GM19468 (cell line): ENCODE measurements around the gene IER3IP1.
"Not testable (repeated sequence)": the region's sequence is repeated elsewhere in the genome, so short reads cannot be mapped to it uniquely, and the experiment has no call there.

Experiments used
- ATAC-seq: cut with Tn5 transposase; IDR thresholded peaks from one replicate; pipeline ENCODE4 v1.9.1; 2021; ENCODE audit warnings: mild to moderate bottlenecking, moderate library complexity, moderate number of reproducible peaks; ENCODE audit not compliant: unreplicated experiment; ENCODE audit errors: extremely low read depth

The IER3IP1 gene, protein sequence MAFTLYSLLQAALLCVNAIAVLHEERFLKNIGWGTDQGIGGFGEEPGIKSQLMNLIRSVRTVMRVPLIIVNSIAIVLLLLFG

DNA sequence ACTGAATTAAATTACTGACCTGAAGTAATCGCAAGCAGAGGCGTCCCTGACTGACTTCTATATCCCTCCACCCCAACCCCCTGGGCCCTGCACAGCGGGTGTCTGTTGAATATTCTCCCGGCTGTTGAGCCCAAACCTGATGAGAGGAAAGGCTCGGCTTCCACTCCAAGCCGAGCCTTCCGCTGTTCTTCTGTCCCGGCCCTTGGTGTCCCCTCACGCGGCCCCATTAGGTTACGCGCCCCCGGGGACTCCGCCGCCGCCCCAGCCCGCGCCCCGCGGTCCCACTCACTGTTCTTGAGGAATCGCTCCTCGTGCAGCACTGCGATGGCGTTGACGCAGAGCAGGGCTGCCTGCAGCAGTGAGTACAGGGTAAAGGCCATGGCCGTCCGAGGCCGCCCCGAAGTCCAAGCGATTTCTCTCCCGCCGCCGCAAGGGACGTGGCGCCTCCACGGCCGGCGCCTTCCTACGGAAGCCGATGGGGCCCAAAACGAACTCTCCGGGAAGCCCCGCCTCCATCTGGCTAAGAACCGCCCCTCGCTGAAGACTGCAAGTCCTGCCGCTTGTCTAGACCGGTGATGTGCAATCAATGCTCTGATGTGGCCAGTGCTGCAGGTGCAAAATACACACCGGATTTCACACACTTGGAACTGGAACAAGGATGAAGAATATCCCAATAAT is at the start of gene IER3IP1:
Gene IER3IP1 (minus strand): TSS at position 467 of the 678 bp plus-strand sequence. CDS start 87 bp downstream, at position 380.
- peak; percentile 64 for ATAC-seq

DNA sequence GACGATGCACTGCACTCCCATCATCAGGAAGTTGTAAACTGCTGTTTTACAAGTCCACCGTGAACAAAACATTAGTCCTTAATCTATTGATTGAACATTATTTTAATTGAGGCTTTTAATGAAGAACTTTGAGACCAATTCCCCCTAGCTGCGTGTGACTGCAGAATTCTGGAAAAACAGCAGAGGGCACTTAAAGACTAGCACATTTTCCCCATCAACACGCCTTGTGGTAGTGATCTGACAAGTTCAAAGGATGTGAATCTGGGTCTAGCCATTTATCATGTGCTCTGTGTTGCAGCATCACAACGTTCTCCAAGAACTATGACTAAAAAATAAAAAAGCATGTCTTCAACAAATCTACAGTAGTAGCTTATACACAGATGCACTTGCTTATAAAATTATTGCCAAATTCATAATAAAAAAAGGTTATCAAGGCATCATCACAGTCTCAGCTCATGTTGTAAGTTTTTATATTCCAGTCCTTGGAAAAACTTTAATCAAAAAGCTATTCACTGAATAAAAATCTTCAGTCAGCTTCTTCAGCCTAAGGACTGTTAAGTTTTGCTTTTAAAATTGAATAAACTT is 39.5 kb upstream of the IER3IP1 start:
- ATAC-seq: no peak

DNA sequence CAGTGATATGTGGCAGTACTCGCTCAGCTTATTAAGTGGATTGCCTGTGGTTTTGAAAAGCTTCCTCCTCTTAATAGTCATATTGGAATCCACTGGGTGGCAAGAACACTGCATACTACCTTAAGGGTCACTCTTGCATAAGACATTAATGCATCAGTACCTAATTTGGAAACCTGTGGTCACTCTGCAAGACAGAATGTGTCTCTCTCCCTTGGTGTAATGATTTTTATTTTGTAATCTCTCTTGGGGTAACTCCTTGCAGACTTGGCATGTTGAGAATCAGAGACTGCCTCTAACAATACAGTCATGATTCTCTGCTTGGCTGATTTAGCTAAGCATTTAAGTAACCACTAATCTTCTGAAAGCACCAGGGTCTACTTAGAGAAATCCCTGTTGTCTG is 33.0 kb upstream of the IER3IP1 start:
- no peak for ATAC-seq

DNA sequence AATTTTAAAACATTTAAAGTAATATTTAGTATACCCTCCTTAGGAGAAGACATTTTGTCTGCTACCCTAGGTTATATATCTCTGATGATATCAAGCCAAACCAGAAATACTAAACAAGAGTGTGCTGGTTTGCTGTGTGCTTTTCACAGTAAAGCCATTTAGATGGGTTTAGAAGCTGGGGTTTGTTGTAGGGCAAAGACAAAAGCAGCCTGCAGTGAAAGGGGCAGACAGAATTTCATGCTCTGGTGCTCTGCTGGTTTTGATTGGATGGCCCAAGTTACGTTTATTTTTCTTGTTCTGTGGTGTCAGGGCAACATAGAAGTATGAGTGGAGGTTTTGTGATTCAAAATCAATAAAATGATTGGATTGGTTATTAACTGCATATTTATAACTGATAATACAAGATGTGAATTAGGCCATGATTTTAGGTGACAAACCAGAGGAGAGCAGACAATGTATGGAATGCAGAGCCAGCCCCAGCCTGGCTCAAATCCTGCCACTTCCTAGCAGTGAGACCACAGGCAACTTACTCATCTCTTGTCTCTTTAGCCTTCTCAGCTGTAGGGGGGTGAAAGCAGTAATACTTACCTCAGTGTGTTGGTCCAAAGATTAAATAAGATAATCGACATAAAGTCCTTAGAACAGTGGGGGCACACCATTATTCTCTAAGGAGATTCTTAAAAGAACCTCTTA is 30.9 kb upstream of the IER3IP1 start:
- ATAC-seq: no peak

DNA sequence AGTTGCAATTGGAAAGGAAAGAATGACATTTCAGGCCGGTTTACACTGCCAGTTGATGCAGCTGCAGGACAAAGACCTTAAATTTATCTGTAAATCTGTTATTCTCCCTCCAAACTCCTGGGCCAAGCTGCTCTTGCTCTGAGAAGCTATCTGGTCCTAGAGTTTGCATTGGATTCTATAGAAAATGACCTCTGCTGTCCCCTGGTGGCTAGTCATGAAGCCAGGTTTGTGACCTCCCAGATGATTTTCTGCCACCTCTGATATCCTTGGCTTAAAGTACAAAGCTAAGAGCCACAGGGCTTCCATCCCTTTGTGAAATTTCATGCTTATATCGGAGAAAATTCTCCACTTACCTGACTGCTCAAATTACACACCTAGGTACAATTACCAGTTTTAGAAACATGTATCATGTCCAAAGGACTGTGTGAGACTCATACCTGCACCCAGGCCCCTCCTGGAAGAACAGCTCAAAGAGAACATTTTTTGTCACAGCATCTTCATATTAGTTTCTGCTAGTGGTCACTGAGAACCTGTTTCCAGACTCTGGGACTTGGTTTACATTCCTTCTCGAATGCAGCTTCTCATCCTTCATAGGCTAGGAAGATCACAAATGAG is 28.9 kb upstream of the IER3IP1 start:
- ATAC-seq: no peak

DNA sequence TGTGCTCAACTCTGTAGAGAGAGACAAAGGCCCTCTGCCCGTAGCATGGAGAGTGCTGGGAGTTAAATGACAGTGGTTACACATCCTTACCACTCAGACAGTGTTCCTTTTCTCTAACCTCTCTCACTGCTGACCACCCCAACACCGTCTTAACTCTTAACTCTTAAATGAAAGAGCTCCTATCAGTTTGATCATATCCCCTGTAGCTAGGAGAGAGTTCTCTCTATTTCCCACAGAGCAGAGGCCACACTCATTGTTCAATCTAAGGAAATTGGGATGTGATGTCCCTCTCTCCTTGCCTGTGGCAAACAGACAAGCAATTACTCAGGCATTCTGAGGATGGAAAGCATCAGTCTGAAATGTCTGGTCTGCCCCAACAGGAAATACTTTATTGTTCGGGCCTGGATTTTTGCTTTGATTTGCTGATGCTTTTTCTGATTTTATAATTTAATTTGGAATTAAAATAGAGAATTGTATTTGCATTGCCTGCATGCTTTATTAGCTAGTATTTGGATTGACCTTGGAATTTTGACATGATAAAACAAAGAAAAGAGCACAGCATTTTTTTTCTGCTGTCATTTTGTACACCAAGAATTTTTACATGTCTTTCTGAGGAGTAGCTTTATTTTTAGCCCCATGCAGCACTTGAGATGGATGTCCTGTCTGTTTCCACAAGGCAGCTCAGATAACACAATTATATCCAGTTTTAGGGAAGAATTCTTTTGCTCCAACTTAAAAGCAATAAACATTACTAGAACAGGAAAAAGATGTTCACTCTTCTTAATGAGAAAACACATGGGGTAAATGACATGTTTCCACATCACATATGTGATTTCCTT is 27.7 kb upstream of the IER3IP1 start:
- no peak for ATAC-seq

DNA sequence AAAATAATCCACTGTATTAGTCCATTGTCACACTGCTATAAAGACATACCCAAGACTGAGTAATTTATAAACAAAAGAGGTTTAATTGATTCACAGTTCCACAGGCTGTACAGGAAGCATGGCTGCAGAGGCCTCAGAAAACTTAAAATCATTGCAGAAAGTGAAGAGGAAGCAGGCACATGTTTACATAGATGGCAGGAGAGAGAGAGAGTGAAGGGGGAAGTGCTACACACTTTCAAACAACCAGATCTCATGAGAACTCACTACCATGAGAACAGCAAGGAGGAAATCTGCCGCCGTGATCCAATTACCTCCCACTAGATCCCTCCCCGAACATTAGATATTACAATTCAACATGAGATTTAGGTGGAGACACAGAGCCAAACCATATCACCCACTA is 19.8 kb upstream of the IER3IP1 start:
- ATAC-seq: not testable (repeated sequence)

DNA sequence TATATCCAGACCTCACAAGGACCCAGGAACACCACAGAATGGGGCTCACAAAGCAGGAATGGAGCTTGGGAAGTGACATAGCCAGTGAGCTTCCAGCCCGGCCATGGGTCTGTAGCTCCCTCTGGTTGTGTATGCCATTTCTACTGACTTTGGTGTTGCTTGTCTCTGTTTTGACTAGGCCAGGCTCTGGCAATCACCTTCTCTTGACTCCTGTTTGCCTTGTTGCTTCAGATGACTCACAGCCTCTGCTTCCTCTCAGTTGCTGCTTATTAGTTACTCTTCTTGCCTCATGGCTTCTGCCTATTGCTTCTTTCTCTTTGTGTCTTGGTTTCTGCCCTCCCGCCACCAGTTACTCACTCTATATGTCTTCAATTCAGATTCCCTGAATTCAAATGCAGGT is 15.8 kb upstream of the IER3IP1 start:
- ATAC-seq: no peak

DNA sequence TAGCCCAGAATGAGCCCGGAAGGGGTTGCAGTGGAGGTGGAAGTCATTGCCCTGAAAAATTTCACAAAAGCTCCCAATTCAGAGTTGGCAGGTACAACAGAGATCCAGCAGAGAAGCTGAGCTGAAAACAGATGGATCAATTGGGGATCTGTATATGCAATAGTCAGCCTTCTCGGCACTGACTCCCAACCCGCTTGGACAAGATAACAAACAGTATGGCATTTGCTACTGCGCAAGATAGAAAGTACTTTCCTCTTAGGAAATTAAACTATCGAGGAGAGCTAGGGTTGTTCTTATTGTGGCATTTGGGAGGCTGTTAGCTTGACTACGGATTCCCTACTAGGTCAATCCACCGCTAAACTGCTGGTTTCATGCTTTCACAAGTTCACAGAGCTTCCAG is 11.6 kb upstream of the IER3IP1 start:
- no peak for ATAC-seq

DNA sequence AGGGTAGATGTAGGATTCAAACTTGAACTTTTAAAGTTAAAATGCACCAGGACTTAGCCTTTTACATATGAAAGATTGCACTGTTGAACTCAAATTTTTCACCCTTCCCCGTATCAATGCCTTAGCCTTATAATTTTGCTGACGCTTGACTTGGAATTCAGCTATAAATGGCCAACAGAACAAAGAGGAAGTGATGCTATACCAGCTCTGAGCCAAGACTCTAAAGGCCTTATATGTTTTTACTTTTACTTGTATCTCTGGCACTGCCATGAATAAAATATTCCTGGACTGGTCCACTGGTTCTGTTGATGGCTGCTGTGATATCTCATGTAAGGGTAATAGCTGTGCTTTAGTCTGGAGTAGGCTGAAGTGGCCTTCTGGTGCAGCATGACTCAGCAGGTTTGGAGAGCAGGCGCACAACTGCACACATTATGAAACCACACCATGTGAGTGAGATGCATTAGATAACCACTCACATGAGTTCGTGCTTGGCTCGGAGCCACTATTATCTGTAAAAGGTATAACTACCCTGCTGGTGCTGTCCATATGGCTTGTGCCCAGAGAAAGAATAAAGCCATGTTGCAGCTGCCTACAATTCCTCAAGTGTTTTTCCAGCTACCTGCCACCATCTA is 8.4 kb upstream of the IER3IP1 start:
- no peak for ATAC-seq

DNA sequence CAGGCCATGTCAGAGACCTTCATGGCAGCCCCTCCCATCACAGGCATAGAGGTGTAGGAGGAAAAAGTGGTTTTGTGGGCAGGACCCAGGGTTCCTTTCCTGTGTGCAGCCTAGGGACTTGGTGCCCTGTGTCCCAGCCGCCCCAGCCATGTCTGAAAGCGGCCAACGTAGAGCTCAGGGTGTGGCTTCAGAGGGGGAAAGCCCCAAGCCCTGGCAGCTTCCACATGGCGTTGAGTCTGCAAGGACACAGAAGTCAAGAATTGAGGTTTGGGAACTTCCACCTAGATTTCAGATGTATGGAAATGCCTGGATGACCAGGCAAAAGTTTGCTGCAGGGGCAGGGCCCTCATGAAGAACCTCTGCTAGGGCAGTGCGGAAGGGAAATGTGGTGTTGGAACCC is 6.0 kb upstream of the IER3IP1 start:
- ATAC-seq: not testable (repeated sequence)

DNA sequence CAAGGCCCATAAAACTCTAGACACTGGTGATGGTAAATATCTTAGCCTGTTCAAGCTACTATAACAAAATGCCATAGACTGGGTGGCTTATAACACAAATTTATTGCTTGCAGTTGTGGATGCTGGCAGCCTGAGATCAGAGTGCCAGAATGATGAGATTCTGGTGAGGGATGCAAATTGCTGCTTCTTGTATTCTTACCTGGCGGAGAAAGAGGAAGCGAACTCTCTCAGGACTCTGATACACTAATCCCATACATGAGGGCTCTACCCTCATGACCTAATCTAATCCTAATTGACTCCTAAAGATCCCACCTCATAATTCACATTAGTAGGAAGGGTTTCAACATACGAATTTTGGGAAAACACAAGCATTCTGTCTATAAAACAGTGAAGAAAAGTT is 4.6 kb upstream of the IER3IP1 start:
- ATAC-seq: no peak

DNA sequence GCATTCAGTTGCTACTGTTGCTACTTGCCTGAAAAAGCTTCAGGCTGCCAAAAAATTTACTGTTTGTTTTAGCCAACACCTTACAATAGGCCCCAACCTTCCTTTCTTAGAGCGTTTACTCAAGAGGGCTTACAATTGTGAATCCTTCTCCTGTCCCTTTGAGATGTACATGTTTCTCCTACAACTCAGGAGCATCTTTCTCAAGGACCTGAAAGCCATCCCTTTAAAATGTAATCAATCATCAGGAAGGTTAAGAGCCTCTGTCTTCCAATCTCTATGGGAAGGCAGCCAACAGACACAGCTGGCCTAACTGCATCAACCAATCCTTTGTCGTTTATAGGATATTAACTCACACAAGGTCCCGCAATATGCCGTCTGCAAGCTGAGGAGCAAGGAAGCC is 3.4 kb upstream of the IER3IP1 start:
- ATAC-seq: no peak

DNA sequence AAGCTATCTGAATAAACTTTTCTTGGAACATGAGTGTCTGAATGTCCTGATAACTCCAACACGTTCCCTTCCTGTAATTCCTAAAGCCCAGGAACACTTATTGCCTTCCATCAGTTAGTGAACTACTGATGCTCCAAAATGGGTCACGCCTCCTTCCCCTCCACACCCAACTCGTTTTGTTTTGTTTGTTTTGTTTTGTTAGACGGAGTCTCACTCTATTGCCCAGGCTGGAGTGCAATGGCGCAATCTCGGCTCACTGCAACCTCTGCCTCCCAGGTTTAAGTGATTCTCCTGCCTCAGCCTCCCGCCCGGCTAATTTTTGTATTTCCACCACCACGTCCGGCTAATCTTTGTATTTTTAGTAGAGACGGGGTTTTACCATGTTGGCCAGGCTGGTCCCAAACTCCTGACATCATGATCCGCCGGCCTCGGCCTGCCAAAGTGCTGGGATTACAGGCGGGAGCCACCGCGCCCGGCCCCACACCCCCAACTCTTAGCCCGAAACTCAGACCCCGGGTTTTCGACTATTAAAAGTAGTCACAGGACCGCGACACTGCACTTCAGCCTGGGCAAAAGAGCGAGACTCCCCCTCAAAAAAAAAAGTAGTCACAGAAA is 774 bp downstream of the IER3IP1 start:
- no peak for ATAC-seq

DNA sequence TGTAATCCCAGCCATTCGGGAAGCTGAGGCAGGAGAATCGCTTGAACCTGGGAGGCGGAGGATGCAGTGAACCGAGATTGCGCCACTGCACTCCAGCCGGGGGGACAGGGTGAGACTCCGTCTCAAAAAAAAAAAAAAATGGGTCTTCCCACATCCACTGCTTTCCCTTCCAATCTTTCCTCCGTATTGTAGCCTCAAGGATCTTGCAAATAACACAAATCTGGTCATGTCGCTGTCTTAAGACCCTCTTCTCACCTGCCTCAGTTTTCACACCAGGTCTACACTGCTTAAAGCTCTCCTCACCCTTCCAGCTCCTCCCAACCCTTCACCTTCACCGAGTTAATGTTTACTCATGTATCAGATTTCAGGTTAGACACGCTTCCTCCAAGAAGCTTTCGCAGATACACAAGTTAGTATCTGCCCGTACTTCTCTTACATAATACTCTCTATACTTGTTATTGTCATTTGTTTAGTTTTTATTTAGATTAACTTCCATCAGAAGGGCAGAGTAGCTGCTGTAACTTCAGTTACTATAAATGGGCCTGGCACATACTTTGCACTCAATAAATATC is 1.5 kb downstream of the IER3IP1 start:
- no peak for ATAC-seq

DNA sequence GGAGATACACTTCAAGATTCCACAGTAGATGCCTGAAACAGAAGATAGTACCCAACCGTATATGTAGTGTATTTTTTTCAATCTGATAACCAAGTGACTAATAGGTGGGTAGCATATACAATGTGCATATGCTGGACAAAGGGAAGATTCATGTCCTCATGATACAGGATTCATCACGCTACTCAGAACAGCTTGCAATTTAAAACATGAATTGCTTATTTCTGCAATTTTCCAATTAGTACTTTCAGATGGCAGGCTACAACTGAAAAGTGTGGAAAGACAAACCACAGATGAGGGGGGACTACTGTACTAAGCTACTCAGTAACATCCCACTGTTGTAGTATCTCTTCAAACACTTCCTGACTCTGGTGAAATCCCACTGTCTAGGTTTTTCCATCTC is 3.7 kb downstream of the IER3IP1 start:
- no peak for ATAC-seq

DNA sequence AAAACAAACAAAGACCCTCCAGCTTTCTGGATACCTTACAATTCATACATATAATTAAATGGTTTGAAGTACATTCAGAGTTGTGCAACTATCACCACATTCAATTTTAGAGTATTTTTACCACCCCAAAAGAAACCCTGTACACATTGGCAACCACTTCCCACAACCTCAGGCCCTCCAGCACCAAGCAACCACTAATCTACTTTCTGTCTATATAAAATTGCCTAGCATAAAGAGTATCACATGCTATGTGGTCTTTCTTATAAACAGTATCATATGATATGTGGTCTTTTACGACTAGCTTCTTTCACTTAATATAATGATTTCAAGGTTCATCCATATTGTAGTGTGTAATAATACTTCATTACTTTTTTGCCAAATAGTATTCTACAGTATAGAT is 7.3 kb downstream of the IER3IP1 start:
- no peak for ATAC-seq

DNA sequence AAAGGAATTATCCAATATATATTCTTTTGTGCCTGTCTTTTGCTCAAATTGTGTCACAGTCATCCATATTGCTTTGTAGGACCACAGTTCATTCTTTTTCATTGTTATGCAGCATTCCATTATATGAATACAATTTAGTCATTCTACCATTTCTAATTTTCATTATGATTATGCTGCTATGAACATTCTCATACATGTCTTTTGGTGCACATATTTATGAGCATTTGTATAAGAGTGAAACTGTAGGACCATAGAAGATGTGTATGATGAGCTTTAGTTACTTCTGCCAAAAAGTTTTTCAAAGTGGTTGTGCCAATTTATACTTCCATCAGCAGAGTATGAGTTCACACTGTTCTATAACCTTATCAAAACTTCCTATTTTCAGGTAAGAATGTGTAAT is 7.7 kb downstream of the IER3IP1 start:
- ATAC-seq: no peak

DNA sequence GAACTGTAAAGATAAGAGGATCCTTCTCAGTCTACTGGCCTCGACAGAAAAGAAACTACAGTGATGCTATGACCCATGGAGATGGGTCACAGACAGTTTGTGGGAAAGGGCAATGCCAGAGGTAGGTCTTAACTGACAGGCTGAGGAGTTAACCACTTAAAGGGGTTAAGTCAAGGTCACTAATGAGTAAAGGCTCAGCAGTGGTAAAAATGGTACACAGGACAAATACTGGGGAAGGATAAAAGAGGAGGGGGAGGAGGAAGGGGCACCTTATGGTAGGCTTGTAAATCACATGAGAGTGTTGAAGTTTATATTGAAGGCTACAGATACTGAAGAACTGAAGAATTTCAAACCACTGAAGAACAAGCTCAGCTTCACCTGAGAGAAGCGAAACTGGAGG is 9.9 kb downstream of the IER3IP1 start:
- ATAC-seq: no peak
